ENCODE data around the gene PLAAT3. TPM values are rescaled to one million over a fixed set of nuclear protein-coding genes. Genes with fewer than 3 reads are reported as not detected.

Gene PLAAT3
- total RNA-seq, 1 donor from 2014 or later = 2.1 TPM

DNA sequence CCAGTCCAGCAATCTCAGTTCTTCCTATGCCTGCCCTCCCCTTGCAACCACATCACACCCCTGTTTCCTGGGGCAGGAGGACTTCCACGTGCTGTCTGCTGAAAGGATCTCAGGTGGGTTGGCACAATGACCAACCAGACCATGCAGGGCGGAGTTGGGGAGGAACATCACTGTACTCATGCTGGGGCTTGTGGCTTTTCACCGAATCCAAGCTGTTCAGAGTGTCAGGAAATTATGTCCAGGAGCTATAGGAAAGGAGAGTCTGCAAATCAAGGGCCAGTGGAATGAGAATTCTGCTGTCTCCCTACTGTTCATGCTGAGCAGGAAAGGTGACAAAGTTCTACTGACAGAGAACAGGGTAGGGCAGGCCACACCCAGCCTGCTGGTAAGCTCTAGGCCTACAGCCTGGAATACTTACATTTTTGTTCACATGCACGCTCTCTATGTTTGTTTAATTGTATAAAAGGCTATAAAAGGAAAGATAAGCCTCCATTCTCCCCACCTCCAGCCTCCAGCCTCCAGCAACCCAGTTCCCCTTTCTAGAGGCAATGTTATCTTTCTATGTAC lies 49.4 kb downstream of the PLAAT3 start:
- no peaks in the 10 kb centered on the region for H3K36me3 ChIP-seq (ENCODE audit: control insufficient read depth, insufficient read depth, low read length)
- TF ChIP-seq, protein P1, sequence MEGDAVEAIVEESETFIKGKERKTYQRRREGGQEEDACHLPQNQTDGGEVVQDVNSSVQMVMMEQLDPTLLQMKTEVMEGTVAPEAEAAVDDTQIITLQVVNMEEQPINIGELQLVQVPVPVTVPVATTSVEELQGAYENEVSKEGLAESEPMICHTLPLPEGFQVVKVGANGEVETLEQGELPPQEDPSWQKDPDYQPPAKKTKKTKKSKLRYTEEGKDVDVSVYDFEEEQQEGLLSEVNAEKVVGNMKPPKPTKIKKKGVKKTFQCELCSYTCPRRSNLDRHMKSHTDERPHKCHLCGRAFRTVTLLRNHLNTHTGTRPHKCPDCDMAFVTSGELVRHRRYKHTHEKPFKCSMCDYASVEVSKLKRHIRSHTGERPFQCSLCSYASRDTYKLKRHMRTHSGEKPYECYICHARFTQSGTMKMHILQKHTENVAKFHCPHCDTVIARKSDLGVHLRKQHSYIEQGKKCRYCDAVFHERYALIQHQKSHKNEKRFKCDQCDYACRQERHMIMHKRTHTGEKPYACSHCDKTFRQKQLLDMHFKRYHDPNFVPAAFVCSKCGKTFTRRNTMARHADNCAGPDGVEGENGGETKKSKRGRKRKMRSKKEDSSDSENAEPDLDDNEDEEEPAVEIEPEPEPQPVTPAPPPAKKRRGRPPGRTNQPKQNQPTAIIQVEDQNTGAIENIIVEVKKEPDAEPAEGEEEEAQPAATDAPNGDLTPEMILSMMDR (IDR thresholded peaks at IDR 0.05; ENCODE audit: insufficient read depth, low read length, severe bottlenecking) = no peak
- no peak overlapping the region for H3K4me3 ChIP-seq (ENCODE audit: low read depth, low read length)
- FAIRE-seq = peak; percentile 60
- DNase-seq (ENCODE audit: low read depth) = peak; percentile 71
- H3K27me3 ChIP-seq (ENCODE audit: control insufficient read depth, insufficient read depth, low read length) = no peaks in the 10 kb centered on the region

DNA sequence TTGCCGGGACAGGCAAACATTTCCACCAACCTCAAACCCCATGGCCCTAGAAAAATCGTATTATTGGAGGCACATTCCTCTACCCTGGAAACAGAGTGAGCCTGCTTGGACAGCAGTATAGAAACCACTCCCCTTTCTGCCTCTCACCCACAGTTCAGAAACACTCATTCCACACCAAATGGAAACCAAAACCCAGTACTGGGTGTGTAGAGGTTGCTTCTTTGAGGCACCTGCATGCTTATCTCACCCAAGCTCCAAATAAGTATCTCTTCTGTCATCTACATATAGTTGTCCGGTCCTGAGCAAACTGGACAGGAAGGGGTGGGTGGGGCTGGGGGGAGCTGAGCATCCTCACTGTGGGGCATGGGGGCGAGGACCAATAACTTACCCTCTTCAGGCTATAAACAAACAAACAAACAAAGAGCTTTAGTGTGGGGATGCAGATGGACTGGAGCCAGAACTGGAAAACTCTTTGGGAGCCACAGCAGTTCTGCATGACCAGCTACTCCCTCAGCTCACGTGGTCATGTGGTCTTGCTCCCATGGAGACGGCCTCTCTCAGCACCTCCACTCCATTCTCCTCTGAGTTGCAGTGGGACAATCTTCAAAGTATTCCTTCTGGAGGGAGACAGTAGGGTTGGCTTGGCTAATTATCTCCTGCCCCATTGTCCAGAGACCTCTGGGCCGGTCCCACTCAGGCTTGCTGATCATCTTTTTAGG lies 50.0 kb downstream of the PLAAT3 start:
- H3K27me3 ChIP-seq (ENCODE audit: control insufficient read depth, insufficient read depth, low read length) = no peaks in the 10 kb centered on the region
- DNase-seq (ENCODE audit: low read depth) = no peak
- no peaks in the 10 kb centered on the region for H3K36me3 ChIP-seq (ENCODE audit: control insufficient read depth, insufficient read depth, low read length)
- no peak for FAIRE-seq
- no peak overlapping the region for H3K4me3 ChIP-seq (ENCODE audit: low read depth, low read length)
- TF ChIP-seq, protein P1 (IDR thresholded peaks at IDR 0.05; ENCODE audit: insufficient read depth, low read length, severe bottlenecking) = no peak

DNA sequence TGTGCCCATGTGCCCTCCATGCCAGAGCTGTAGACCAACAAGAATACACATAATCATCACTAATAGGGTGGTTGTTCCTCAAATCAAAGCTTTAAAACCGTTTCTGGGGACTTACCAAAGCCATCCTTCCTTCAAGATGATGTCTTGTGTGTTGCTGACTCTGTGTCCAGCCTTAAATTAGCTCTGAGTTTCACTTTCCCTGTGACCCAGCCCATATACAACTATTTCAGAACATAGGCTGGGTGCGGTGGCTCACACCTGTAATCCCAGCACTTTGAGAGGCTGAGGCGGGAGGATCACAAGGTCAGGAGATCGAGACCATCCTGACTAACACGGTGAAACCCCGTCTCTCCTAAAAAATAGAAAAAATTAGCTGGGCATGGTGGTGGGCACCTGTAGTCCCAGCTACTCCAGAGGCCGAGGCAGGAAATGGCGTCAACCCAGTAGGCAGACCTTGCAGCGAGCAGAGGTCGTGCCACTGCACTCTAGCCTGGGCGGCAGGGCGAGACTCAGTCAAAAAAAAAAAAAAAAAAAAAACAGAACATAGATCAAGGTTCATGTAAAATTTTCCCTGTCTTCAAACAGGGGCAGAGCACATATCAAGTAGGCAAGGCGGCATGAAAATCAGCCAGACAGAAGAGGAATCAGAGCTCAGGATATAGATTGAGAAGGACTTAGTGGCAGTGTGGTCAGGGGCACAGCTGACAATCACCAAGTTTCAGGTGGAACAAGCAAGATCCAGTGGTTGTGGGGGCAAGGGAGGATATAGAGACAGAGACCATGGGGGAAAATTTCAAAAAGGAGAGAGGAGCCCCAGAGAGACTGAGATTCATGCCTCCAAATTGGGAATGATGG lies 50.8 kb downstream of the PLAAT3 start, which contains the start of gene PLAAT2:
Gene PLAAT2, minus strand, starts transcription at position 179 of the 855 bp plus-strand sequence. Its CDS starts 55 bp downstream, at position 124.
- Histone ChIP-seq H3K36me3 (ENCODE audit: control insufficient read depth, insufficient read depth, low read length) (no peaks in the 10 kb centered on the region), H3K4me3 (ENCODE audit: low read depth, low read length) (no peak within 1 kb of the TSS), H3K27me3 (ENCODE audit: control insufficient read depth, insufficient read depth, low read length) (no peaks in the 10 kb centered on the region)
- FAIRE-seq = no peak
- no peak for DNase-seq (ENCODE audit: low read depth)
- TF ChIP-seq, protein P1 (IDR thresholded peaks at IDR 0.05; ENCODE audit: insufficient read depth, low read length, severe bottlenecking) = no peak

DNA sequence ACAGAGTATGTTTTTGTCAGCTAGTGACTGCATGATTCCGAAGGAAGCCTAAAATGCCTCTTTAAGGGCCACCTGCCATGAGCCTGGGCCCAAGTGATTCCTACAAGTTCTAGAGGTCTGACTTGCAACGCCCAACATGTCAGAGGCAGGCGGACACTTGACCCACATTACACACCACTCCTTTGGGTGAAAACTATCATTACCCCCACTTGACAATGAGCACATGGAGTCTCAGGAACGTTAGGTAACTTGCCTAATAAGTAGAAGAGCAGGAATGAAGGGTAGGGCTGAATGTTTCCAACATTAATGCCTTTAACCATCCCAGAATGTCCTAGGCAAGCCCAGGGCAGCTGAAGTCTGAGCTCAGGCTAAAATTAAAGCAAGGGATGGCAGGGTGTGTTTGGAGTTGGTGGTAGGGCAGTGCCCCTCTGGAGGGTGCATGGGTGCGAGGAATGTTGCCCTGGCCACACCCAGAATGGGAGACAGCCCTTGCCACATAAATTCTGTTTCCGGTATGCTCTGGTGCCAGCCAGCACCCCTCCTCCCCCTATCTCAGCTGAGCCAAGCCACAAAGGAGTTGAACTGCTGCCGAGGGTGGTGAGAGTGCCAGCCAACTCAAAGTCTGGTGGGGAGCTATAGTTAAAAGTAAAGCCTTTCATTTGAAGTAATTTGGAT lies 53.6 kb downstream of the PLAAT3 start:
- no peak for FAIRE-seq
- TF ChIP-seq, protein P1 (IDR thresholded peaks at IDR 0.05; ENCODE audit: insufficient read depth, low read length, severe bottlenecking) = no peak
- no peak overlapping the region for H3K4me3 ChIP-seq (ENCODE audit: low read depth, low read length)
- H3K36me3 ChIP-seq (ENCODE audit: control insufficient read depth, insufficient read depth, low read length) = no peaks in the 10 kb centered on the region
- peak; percentile 47 for DNase-seq (ENCODE audit: low read depth)
- H3K27me3 ChIP-seq (ENCODE audit: control insufficient read depth, insufficient read depth, low read length) = no peaks in the 10 kb centered on the region

DNA sequence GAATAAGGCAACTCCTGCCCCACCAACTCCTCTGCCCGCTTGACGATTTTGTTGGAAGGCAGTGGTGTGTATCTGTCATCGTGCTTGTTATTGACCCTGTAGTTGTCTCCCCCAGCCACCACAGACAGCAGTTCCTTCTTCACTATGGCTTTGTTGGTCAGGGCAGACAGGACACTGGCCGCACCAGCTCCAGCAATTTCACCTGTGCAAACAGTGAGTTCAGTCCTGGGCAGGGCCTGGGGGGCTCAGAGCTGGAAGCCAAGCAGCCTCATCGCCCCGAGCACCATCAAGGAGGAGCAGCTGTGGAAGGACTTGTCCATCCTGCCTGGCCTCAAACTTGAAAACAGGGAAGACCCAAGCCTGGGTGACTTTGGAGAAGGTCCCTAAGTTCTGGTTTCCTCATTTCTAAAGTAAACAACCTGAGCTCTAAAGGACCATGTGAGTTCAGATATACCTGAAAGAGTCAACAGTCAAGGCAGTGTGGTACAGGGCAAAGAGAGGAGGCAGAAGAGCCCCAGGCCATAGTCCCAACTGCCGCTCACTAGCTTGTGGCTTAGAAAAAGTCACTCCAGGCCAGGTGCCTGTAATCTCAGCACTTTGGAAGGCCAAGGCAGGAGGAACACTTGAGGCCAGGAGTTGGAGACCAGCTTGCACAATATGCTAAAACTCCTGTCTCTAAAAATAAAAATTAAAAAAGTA lies 55.6 kb downstream of the PLAAT3 start:
- H3K27me3 ChIP-seq (ENCODE audit: control insufficient read depth, insufficient read depth, low read length) = no peaks in the 10 kb centered on the region
- DNase-seq (ENCODE audit: low read depth) (no peak), FAIRE-seq (no peak)
- no peak overlapping the region for H3K4me3 ChIP-seq (ENCODE audit: low read depth, low read length)
- TF ChIP-seq, protein P1 (IDR thresholded peaks at IDR 0.05; ENCODE audit: insufficient read depth, low read length, severe bottlenecking) = no peak
- no peaks in the 10 kb centered on the region for H3K36me3 ChIP-seq (ENCODE audit: control insufficient read depth, insufficient read depth, low read length)
